C1 segment of cervical spinal cord (tissue), 14 donors: ENCODE data around the gene FRMD5.

Source experiments
- DNase-seq, 14 donors: peaks; one replicate each; lab custom pipeline; 2025; lab: John Stamatoyannopoulos, UW

Gene FRMD5

GRCh38 chr15:44163370-44163769 is 31.7 kb downstream of the FRMD5 start:
- no peak for DNase-seq

DNA sequence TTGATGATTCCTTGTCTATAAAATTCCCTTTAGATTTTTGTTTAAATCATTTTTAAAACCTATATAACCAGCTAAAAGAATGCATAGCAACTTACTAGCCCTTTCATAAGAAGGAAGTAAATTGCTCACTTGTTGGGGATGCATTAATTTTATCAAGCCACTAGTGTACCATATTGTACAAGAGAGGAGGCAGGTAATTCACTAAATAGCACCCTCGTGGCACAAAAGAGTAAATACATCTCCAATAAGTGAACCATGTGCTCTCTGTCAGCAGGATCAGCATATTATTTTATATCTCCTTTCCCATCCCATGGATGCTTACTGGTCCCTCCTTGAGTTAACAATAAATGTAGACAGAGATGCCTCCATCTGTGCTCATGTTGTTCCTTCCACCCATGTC is 34.3 kb downstream of the FRMD5 start:
- DNase-seq: no peak

GRCh38 chr15:44159492-44159891 is 35.6 kb downstream of the FRMD5 start:
- no peak for DNase-seq

- no peak for DNase-seq
Measured at GRCh38 chr15:44158111-44158510, 37.0 kb downstream of the FRMD5 start.

DNA sequence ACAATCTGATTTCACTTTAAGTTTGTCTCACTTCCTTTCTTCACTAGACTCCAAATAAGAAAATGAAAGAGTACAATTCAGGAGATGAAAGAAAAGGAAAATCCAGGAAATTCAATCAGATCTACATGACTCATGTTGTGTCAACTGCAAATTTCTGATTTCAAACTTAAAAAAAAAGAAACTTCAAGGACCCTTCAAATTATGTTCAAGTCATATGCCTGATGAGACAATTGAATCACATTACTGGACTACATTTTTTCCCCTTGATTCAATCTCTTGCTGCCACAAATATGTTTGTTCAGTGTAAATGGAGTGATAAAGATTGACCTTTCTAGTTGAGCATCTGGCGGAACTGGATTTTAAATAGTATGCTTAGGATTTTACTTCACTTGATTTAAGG is 37.4 kb downstream of the FRMD5 start:
- no peak for DNase-seq

DNA sequence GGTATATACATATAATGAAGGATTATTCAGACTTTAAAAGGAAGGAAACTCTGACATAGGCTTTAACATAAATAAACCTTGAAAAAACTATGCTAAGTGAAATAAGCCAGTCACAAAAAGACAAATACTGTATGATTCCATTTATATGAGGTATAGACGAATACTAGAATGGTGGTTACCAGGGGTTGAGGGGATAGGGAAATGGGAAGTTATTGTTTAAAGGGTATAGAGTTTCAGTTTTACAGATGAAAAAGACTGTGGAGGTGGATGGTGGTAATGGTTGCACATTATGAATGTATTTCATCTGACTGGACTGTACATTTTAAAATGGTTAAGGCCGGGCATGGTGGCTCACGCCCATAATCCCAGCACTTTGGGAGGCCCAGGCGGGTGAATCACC is 41.7 kb downstream of the FRMD5 start:
- no peak for DNase-seq

DNA sequence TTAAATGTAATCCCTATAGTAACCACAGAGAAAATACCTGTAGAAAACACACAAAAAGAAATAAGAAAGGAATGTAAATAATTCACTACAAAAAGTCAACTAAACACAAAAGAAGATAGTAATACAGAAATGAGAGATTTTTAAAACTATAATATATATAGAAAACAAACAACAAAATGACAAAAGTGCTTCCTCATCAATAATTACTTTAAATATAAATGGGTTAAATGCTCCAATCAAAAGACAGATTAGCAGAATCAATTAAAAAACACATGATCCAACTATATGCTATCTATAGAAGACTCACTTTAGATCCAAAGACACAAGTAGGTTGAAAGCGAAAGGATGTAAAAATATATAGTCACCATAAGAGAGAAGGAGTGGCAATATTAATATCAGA is 45.8 kb downstream of the FRMD5 start:
- DNase-seq: no peak

DNA sequence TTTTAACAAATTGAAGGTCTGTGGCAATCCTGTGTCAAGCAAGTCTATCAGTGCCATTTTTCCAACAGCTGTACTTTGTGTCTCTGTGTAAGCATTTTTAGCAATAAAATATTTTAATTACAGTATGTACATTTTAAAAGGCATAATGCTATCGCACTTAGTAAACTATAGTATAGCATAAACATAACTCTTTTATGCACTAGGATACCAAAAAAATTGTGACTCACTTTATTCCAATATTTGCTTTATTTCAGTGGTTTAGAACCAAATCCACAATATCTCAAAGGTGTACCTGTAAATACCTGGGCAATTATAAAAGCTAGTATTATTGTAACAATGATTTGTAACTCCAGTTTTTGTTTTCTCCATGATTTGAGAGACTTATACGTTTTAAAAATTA is 46.5 kb downstream of the FRMD5 start:
- DNase-seq: no peak

DNA sequence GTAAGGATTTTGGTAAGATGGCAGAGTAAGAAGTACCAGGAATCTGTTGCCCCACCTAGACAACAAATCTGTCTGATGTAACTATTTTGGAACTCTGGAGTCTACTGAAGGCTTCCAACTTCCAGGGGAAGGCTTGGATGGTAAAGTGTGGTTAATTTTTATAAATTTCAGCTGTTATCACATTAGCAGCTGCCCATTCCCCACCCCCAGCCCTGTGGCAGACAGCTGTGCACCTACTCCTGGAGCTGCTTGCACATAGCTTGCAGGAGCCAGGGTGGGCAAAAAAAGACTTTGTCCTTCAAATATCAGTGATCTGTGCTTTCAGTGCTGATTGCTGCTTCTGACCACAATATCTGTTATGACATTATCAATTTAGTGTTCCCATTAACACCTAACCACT is 47.4 kb downstream of the FRMD5 start:
- DNase-seq: no peak

DNA sequence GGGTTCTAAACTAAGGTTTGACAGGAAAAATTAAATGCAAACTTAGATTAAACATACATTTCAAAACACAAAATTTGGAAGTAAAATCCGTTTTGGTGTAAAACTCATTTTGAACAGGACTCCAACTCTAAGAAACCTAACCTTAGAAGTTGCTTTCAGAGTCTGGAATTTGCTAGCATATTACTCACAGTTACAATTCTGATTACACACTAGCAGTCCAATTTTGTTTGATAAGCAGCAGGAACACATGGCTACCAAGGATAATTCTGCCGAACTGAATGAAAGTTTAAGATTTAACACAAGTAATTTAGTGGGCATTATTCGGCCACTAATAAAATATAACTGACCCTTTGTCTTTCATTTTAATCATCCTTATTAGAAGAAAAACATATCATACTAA is 49.6 kb downstream of the FRMD5 start:
- no peak for DNase-seq

DNA sequence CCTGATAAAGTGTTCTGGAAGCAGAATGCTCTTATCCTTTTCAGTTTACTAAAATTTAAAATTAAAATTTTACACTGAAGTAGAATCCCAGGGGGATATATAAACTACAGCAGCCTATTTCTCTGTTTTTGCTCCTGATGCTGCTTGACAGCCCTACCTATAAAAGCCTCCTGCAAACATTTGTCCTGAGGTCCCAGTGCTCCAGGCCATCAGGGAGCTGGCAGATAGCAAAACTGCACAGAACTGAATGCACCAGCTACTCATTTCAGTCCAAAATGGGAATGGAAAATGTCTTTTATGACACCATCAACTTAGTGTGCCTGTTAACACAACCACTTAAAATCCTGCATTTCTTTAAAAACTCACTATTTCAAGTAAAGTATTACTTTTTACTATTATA is 50.1 kb downstream of the FRMD5 start:
- DNase-seq: no peak

- DNase-seq: no peak
Measured at GRCh38 chr15:44144184-44144583, 50.9 kb downstream of the FRMD5 start.

- DNase-seq: no peak
Measured at GRCh38 chr15:44137750-44138149, 57.3 kb downstream of the FRMD5 start.

GRCh38 chr15:44136991-44137477 is 58.0 kb downstream of the FRMD5 start:
- no peak for DNase-seq

- no peak for DNase-seq
Measured at GRCh38 chr15:44132057-44132456, 63.0 kb downstream of the FRMD5 start.

DNA sequence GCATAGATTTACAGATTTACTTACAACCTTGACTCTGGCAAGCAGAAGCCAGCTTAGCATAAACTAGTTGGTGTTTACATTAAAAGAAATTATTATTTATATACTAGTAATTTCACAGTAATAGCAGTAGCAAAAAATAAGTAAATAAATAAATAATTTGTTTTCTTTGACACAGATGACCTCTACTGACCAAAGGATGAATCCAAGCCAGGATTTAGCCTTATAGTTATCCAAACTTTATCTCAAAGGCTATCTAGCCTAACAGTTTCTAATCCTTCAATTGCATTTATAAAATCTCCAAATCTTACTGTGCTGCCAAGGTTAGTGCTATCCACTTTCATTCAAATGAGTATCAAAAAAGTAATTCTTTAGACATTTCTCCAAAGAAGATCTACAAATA is 64.3 kb downstream of the FRMD5 start:
- DNase-seq: no peak

DNA sequence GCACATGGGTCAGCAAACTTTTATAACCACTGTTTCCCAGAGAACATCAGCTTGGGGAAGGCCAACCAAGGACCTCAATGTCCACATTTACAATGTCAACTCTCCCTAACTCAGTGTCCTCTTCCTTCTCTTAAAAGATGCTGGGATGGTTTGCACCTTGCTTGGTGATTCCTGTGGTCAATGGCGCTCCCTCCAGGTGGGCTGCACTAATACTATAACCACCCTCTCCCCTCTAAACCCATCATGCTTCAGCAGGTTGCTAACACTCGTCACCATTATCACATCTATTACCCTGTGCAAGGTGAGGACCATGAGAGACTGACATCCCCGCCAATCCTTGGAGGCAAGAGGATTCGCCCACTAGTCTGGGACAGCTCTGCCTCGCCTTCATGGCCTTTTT is 65.2 kb downstream of the FRMD5 start:
- DNase-seq: no peak

- DNase-seq: no peak
Measured at GRCh38 chr15:44128443-44128842, 66.6 kb downstream of the FRMD5 start.

- DNase-seq: no peak
Measured at GRCh38 chr15:44125879-44126278, 69.2 kb downstream of the FRMD5 start.

DNA sequence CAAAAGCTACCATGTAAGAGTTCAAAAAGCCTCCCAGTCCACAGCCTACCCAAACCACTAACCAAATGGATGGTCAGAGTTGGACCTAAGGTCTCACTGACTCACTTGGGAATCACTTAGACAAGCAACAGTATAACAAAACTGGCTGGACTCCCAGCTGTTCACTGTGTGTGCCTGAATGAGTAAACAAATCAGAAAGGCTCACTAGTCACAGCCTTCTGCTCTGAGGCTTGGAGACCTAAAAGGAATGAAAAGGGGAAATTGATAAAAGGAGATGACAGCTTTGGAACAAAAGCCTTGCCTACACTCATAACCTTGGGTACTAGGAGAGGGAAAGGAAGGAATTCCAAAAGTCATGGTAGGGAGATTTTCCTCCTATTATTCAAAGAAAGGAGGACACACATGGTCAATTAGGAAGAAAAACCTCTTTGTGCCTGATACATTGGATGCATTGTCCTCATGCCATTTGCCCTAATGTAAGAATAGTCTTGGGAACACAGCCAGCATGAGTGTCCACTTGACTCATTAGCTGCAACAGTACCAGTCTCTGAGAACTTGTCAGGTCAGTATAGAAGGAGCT is 92.3 kb downstream of the FRMD5 start:
- peak in 12 of 14 donors; percentile 15 to 83 (median 57) for DNase-seq

GRCh38 chr15:44101944-44102343 is 93.1 kb downstream of the FRMD5 start:
- no peak for DNase-seq

GRCh38 chr15:44101286-44101685 is 93.8 kb downstream of the FRMD5 start:
- DNase-seq: no peak

DNA sequence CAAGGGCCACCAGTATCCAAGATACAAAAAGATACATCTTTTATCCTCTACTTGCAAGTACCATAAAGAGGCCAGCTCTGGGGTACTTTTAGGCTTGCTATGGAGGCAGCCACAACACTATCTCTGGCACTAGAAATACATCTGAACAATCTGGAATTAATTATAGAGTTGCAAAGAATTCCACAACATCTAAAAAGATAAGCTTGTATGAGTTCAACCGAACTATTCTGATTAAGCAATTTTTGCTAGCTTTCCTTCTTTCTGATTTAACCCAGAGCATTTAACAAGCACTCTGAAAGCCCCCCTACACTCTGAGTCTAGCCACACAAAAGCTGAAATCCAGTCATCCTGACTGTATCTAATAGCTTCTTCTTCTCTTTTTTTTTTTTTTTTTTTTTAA is 95.4 kb downstream of the FRMD5 start:
- DNase-seq: no peak

- no peak for DNase-seq
Measured at GRCh38 chr15:44097552-44097951, 97.5 kb downstream of the FRMD5 start.
